Endothelial cell of umbilical vein (primary cell): Measurements from ENCODE around the gene SLC39A5. TPM values are rescaled to one million over a fixed set of nuclear protein-coding genes. Genes with fewer than 3 reads are reported as not detected.

Experiments
- BruUV-seq: library from RNA; stranded (reverse); fragments of 400-500 nt; replicated peaks from 2 replicates; lab custom pipeline; 2021; lab: Mats Ljungman, UMichigan
- CTCF ChIA-PET: fragments of 300-600, 350-600 bp; sonication (Branson Sonifier 250); formaldehyde crosslinking; loops from one replicate; lab custom pipeline; 2021; ENCODE audit warnings: antibody characterized with exemption, inconsistent platforms; lab: Charles Lee
- POLR2A ChIA-PET: fragments of 300-600, 350-600 bp; sonication (Branson Sonifier 250); formaldehyde crosslinking; loops from one replicate; lab custom pipeline; 2021; ENCODE audit warnings: antibody characterized with exemption, inconsistent platforms; lab: Charles Lee
- DNase-seq: peaks from one replicate; pipeline ENCODE4 v3.0.0-alpha.2; 2011; ENCODE audit warnings: low read depth, low spot score
- FAIRE-seq: peaks from 2 replicates; lab custom pipeline; 2011; peaks lifted over from hg19 to GRCh38; lab: Jason Lieb, UNC
- H2AFZ ChIP-seq: 2 replicates; pipeline ENCODE4 v1.6.0; 2012; ENCODE audit warnings: low read depth, low read length, control low read depth, inconsistent platforms
- H3K27ac ChIP-seq: 2 replicates; pipeline ENCODE4 v1.5.1; 2011; ENCODE audit warnings: low read depth, mild to moderate bottlenecking, control low read depth, low read length, moderate library complexity; ENCODE audit not compliant: insufficient read depth
- H3K27me3 ChIP-seq, 2 experiments: 2 replicates each; pipeline versions ENCODE4 v1.6.0 to v1.6.1; 2011; ENCODE audit warnings: low read length in 2 of 2, mixed read lengths in 1 of 2; ENCODE audit not compliant: control insufficient read depth in 2 of 2, insufficient read depth in 2 of 2
- H3K36me3 ChIP-seq, 2 experiments: 2 replicates in 1 of 2; 3 replicates in 1 of 2; pipeline ENCODE4 v1.5.1; 2011; ENCODE audit warnings: low read length in 2 of 2, mild to moderate bottlenecking in 1 of 2, moderate library complexity in 1 of 2; ENCODE audit not compliant: control insufficient read depth in 2 of 2, insufficient read depth in 2 of 2; ENCODE audit errors: extremely low read depth in 1 of 2
- H3K4me1 ChIP-seq: 3 replicates; pipeline ENCODE4 v1.5.1; 2011; ENCODE audit warnings: mild to moderate bottlenecking, low read length; ENCODE audit not compliant: control insufficient read depth, insufficient read depth; ENCODE audit errors: extremely low read depth
- H3K4me2 ChIP-seq: 2 replicates; pipeline ENCODE4 v1.6.1; 2011; ENCODE audit warnings: low read length, control low read depth, mixed read lengths; ENCODE audit not compliant: insufficient read depth
- H3K4me3 ChIP-seq, 3 experiments: fragments of 200-600 bp in 1 of 3; sonication (generic), shearing (Covaris generic) in 1 of 3; replicated peaks in 1 of 3; 2 replicates each; pipeline ENCODE4 v1.5.1; 2011 to 2016; ENCODE audit warnings: control low read depth in 3 of 3, low read length in 3 of 3, mild to moderate bottlenecking in 2 of 3, inconsistent platforms in 1 of 3, low read depth in 1 of 3, moderate library complexity in 1 of 3; ENCODE audit not compliant: insufficient read depth in 1 of 3
- H3K79me2 ChIP-seq: 2 replicates; pipeline ENCODE4 v1.6.0; 2012; ENCODE audit warnings: low read length, inconsistent platforms; ENCODE audit not compliant: control insufficient read depth, insufficient read depth
- H3K9ac ChIP-seq: replicated peaks from 2 replicates; pipeline ENCODE3; 2011; ENCODE audit warnings: low read length, control low read depth; ENCODE audit not compliant: insufficient read depth; ENCODE audit errors: extremely low read depth
- H3K9me1 ChIP-seq: replicated peaks from 3 replicates; pipeline ENCODE4 v1.6.0; 2011; ENCODE audit warnings: mild to moderate bottlenecking, low read length; ENCODE audit not compliant: control insufficient read depth, insufficient read depth; ENCODE audit errors: extremely low read depth
- H3K9me3 ChIP-seq: replicated peaks from 2 replicates; pipeline ENCODE4 v1.5.1; 2012; ENCODE audit warnings: low read length, inconsistent platforms; ENCODE audit not compliant: control insufficient read depth, insufficient read depth
- H4K20me1 ChIP-seq: replicated peaks from 2 replicates; pipeline ENCODE3; 2011; ENCODE audit warnings: mild to moderate bottlenecking, low read length; ENCODE audit not compliant: control insufficient read depth, insufficient read depth; ENCODE audit errors: extremely low read depth
- EZH2 ChIP-seq: IDR thresholded peaks from 2 replicates; pipeline ENCODE4 v1.6.1; 2012; ENCODE audit warnings: borderline replicate concordance, low read depth, mild to moderate bottlenecking, moderate library complexity, low read length, inconsistent platforms; ENCODE audit not compliant: severe bottlenecking
- FOS ChIP-seq: IDR thresholded peaks from 2 replicates; pipeline ENCODE4 v1.6.1; 2011; ENCODE audit warnings: mild to moderate bottlenecking, low read length, moderate library complexity, borderline replicate concordance; ENCODE audit not compliant: insufficient read depth
- GATA2 ChIP-seq: IDR thresholded peaks from 2 replicates; pipeline ENCODE4 v1.7.0; 2011; ENCODE audit warnings: low read depth, mild to moderate bottlenecking, moderate library complexity, mixed read lengths, low read length; ENCODE audit not compliant: insufficient read length, insufficient read depth
- JUN ChIP-seq: IDR thresholded peaks from 2 replicates; pipeline ENCODE4 v1.6.1; 2011; ENCODE audit warnings: borderline replicate concordance, low read depth; ENCODE audit not compliant: insufficient read length, insufficient read depth
- MAX ChIP-seq: IDR thresholded peaks from 2 replicates; pipeline ENCODE4 v1.6.1; 2011; ENCODE audit not compliant: insufficient read depth, insufficient read length
- POLR2A ChIP-seq: IDR thresholded peaks from 2 replicates; pipeline ENCODE4 v1.6.1; 2012; ENCODE audit warnings: low read depth, mild to moderate bottlenecking, control low read depth, low read length
- dilution Hi-C: fragments of 300-500 bp; cut with MboI; formaldehyde crosslinking; loops from one replicate; pipeline ENCODE4 v1.15.0; 2019; ENCODE audit warnings: low sequenced_read_pairs; ENCODE audit not compliant: extremely low pct_ligation_motif_present
- intact Hi-C: fragments of 100-400 bp; cut with micrococcal nuclease; formaldehyde crosslinking; loops from one replicate; pipeline ENCODE4 v1.10.0; 2022
- polyA plus RNA-seq, 4 experiments: library from polyadenylated mRNA; depleted of rRNA in 3 of 4; stranded (reverse) in 3 of 4; unstranded in 1 of 4; fragments of >200 nt; gene quantifications; 2 replicates each; pipeline versions ENCODE4 v1.2.1 to v1.2.3, GENCODE V29; 2011 to 2012; ENCODE audit warnings: missing spikeins in 1 of 4
- total RNA-seq: library from RNA; stranded (reverse); gene quantifications from 2 replicates; pipeline ENCODE4 v1.2.3, GENCODE V29; 2021
- TF ChIP-seq, protein P1 (sequence below), 2 donors: IDR thresholded peaks; 1 replicate in 1 of 2; 2 replicates in 1 of 2; pipeline ENCODE4 v1.5.1; 2011; ENCODE audit warnings: low read length in 2 of 2, mild to moderate bottlenecking in 2 of 2, moderate library complexity in 2 of 2, control low read depth in 1 of 2, inconsistent platforms in 1 of 2, low read depth in 1 of 2; ENCODE audit not compliant: insufficient read depth in 1 of 2; ENCODE audit errors: extremely low read depth in 1 of 2

Gene SLC39A5
- total and polyA plus RNA-seq, 2 donors (not counting 3 experiments of a cell fraction or from before 2014, with no cell fraction given), result 0.10 TPM; not detected in 1

DNA sequence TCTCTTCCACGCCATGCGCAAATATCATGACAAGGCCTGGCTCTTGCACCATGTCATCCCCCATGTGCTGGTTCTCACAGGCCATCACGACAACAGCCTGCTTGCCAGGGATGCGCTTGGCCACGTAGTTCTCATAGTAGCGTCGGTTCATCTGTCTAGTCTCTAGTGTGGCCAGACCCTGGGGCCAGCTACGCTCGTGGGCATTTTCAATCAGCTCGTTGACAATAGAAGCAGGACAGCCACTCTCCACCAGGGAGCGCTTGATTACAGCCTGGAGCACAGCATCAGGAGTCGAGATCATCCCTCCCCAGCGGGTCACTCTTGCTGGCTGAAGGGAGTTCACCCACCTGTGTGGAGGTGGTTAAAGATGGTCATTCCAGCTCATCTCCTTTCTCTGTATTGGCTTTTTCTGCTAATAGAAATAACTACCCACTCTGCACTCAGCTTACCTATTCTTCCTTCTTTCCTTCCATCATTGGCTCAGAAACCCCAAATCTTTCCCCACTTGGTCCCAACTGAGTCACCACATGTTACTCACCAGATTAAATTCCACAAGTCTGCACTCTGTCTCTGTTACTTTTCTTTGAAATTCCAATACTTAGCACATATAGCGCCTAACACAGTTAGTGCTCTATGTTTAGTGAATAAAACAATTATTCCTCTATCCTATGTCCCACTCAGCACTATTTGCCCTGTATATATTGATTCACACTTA is 23.2 kb upstream of the SLC39A5 start:
- Histone ChIP-seq H3K9me1 (no peaks in the 10 kb centered on the region), H4K20me1 (no peaks in the 10 kb centered on the region), H3K9me3 (no peaks in the 10 kb centered on the region), H3K9ac (no peak overlapping the region), H3K27ac (no peak overlapping the region), H3K36me3 (peaks cover 12 to 43% of the 10 kb centered on the region in 2 experiments), H3K4me3 (no peak overlapping the region), H3K4me2 (no peak overlapping the region), H2AFZ (no peak overlapping the region), H3K4me1 (peaks cover 17% of the 10 kb centered on the region), H3K79me2 (no peaks in the 10 kb centered on the region), H3K27me3 (no peaks in the 10 kb centered on the region)
- no TSS peak for BruUV-seq
- FAIRE-seq (peak; percentile 66), DNase-seq (peak; percentile 52)
- ChIA-PET CTCF (interaction anchor here (0.6 to 8.5 kb wide), 20 partner anchors 8 to 301 kb away, joined by 3 to 63 read pairs (median 4); partner anchors contain the start of genes ANKRD52, ESYT1, RNF41 and SLC39A5), POLR2A (interaction anchor here (1.4 to 2.8 kb wide), 2 partner anchors 15 to 88 kb away, joined by 3 to 12 read pairs; partner anchors contain the start of genes RNF41 and ZC3H10)
- intact Hi-C loops (loop anchor here (1.0 kb wide), 2 partner anchors 8 to 18 kb away; partner anchors contain the start of gene NABP2), dilution Hi-C loops (no loop called here)
- no peak for TF ChIP-seq EZH2
- TF ChIP-seq, protein P1, sequence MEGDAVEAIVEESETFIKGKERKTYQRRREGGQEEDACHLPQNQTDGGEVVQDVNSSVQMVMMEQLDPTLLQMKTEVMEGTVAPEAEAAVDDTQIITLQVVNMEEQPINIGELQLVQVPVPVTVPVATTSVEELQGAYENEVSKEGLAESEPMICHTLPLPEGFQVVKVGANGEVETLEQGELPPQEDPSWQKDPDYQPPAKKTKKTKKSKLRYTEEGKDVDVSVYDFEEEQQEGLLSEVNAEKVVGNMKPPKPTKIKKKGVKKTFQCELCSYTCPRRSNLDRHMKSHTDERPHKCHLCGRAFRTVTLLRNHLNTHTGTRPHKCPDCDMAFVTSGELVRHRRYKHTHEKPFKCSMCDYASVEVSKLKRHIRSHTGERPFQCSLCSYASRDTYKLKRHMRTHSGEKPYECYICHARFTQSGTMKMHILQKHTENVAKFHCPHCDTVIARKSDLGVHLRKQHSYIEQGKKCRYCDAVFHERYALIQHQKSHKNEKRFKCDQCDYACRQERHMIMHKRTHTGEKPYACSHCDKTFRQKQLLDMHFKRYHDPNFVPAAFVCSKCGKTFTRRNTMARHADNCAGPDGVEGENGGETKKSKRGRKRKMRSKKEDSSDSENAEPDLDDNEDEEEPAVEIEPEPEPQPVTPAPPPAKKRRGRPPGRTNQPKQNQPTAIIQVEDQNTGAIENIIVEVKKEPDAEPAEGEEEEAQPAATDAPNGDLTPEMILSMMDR (IDR thresholded peaks at IDR 0.05; ENCODE audit: extremely low read depth in 1 of 2, insufficient read depth in 1 of 2, low read depth in 1 of 2, low read length in 2 of 2), result peak; percentile 63 to 73
- peak; percentile 30 for TF ChIP-seq POLR2A
- no peak for TF ChIP-seq FOS
- TF ChIP-seq MAX, result no peak
- TF ChIP-seq JUN, result no peak
- TF ChIP-seq GATA2, result no peak
